Neural crest cell (in vitro differentiated cells): ENCODE measurements around the gene EYS. TPM values are rescaled to one million over a fixed set of nuclear protein-coding genes. Genes with fewer than 3 reads are reported as not detected.

Source experiments
- DNase-seq: peaks from one replicate; pipeline ENCODE4 v3.0.0; 2021; ENCODE audit warnings: low read depth, mixed read lengths, low spot score
- H3K27ac Mint-ChIP-seq: one replicate; pipeline ENCODE4 v1.8.0; 2021; ENCODE audit warnings: mild to moderate bottlenecking, mixed read lengths; ENCODE audit not compliant: unreplicated experiment
- H3K27me3 Mint-ChIP-seq: 2 replicates; pipeline ENCODE4 v1.8.0; 2021; ENCODE audit warnings: low read depth, mild to moderate bottlenecking, mixed read lengths
- H3K36me3 Mint-ChIP-seq: 2 replicates; pipeline ENCODE4 v1.8.0; 2021; ENCODE audit warnings: low read depth, mild to moderate bottlenecking, mixed read lengths
- H3K4me1 Mint-ChIP-seq: 2 replicates; pipeline ENCODE4 v1.8.0; 2021; ENCODE audit warnings: mixed read lengths
- H3K4me3 Mint-ChIP-seq: one replicate; pipeline ENCODE4 v1.8.0; 2021; ENCODE audit warnings: mild to moderate bottlenecking, mixed read lengths
- H3K9me3 Mint-ChIP-seq: 2 replicates; pipeline ENCODE4 v1.8.0; 2021; ENCODE audit warnings: mixed read lengths
- total RNA-seq: library from RNA; stranded (reverse); gene quantifications from 2 replicates; pipeline ENCODE4 v1.2.1, GENCODE V29; 2021
- TF ChIP-seq, protein P1 (sequence below): fragments of 200-600 bp; sonication (generic); conservative IDR thresholded peaks from 2 replicates; pipeline ENCODE4 v1.5.0; 2021; ENCODE audit warnings: antibody characterized with exemption, mild to moderate bottlenecking

Gene EYS
- total RNA-seq, 1 donor from 2014 or later, result 0.40 TPM

DNA sequence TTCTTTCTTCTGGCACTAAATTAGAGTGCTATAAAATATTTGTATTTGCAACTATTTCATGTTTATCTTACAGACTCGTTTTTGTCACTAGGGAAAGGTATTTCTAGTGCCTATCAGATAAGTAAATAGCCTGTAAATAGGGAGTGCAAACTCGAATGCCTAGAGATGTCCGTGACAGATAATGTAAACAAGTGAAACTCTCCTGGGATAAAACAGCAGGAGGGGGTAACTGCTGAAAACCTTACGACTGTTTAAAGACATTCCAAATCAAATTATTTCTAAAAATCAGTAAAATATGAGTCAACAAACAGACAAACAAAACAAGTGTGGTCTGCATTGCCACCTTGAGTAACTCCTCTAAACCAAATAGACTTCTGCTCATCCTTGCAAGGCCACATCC lies 932.1 kb downstream of the EYS start:
- no peak overlapping the region for H3K27ac Mint-ChIP-seq
- no peaks in the 10 kb centered on the region for H3K27me3 Mint-ChIP-seq
- peaks cover 20% of the 10 kb centered on the region for H3K9me3 Mint-ChIP-seq
- TF ChIP-seq, protein P1, sequence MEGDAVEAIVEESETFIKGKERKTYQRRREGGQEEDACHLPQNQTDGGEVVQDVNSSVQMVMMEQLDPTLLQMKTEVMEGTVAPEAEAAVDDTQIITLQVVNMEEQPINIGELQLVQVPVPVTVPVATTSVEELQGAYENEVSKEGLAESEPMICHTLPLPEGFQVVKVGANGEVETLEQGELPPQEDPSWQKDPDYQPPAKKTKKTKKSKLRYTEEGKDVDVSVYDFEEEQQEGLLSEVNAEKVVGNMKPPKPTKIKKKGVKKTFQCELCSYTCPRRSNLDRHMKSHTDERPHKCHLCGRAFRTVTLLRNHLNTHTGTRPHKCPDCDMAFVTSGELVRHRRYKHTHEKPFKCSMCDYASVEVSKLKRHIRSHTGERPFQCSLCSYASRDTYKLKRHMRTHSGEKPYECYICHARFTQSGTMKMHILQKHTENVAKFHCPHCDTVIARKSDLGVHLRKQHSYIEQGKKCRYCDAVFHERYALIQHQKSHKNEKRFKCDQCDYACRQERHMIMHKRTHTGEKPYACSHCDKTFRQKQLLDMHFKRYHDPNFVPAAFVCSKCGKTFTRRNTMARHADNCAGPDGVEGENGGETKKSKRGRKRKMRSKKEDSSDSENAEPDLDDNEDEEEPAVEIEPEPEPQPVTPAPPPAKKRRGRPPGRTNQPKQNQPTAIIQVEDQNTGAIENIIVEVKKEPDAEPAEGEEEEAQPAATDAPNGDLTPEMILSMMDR, result no peak
- no peak for DNase-seq
- H3K4me1 Mint-ChIP-seq, result no peaks in the 10 kb centered on the region
- H3K4me3 Mint-ChIP-seq, result no peak overlapping the region
- H3K36me3 Mint-ChIP-seq, result no peaks in the 10 kb centered on the region

DNA sequence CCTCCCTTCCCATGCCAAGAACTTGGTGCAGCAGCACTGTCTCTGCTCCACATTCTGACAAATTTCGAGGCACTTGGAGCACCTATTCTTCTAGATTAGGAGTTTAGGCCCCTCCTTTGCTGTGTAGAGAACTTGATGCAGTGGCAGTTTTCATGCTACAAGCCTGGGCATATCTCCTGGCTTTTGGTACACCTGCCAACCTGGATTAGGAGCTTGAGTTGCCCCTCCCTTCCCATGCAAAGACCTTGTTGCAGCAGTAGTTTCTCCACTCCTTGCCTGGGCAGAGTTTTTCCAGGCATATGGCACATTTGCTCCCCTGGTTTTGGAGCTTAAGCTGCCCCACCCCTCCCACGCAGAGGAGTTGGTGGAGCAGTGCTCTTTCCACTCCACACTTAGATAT lies 956.1 kb downstream of the EYS start:
- Mint-ChIP-seq H3K36me3 (no peaks in the 10 kb centered on the region), H3K27me3 (no peaks in the 10 kb centered on the region), H3K4me3 (no peak overlapping the region), H3K9me3 (no peaks in the 10 kb centered on the region), H3K4me1 (no peaks in the 10 kb centered on the region), H3K27ac (no peak overlapping the region)
- no peak for DNase-seq
- TF ChIP-seq, protein P1, result no peak

DNA sequence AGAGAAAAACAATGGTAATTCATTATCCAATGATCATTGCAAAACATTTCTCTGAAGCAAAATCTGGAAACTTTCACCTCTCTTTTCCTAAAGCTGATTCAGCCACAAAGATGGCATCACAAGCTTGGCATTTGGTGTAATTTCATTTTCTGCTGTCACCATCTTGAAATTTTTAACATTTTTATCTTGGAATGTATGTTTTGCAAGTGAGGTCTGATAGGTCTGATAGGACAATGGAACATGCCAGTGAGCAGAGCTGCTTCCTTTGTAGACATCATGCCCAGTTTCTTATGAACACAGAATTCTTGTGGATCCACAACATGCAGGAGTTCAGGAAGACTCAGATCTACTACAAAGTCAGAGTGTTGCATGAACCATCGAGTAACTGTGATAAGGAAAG lies 969.6 kb downstream of the EYS start:
- Mint-ChIP-seq H3K27me3 (no peaks in the 10 kb centered on the region), H3K9me3 (no peaks in the 10 kb centered on the region), H3K4me3 (no peak overlapping the region), H3K27ac (no peak overlapping the region), H3K36me3 (no peaks in the 10 kb centered on the region), H3K4me1 (no peaks in the 10 kb centered on the region)
- no peak for DNase-seq
- TF ChIP-seq, protein P1, result no peak

DNA sequence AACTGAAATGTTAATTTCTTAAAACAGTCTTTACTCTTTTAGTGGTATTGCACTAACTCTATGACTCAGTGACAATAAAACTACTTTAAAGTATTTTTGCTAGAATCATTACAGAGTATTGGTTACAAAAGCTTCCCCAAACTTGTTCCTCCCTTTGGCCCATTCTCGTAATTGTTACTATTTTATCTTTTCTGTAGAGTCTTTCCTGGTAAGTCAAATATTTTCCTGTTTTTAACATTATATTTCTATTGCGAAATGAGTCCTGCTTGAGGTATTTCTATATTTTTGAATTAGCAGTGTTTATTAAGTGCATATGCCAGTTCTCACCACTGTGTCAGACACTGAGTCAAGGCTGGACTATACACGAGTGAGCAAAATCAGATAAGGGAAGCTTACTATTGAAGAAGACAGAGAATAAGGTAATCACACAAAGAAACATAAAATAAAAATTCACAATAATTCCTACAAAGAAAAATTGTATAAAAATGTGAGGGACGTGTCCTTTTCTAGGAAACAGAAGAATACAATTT lies 970.5 kb downstream of the EYS start:
- no peaks in the 10 kb centered on the region for H3K36me3 Mint-ChIP-seq
- H3K4me3 Mint-ChIP-seq, result no peak overlapping the region
- peaks cover under 1% of the 10 kb centered on the region for H3K9me3 Mint-ChIP-seq
- no peak for DNase-seq
- H3K27me3 Mint-ChIP-seq, result no peaks in the 10 kb centered on the region
- no peak overlapping the region for H3K27ac Mint-ChIP-seq
- no peaks in the 10 kb centered on the region for H3K4me1 Mint-ChIP-seq
- TF ChIP-seq, protein P1, result no peak

DNA sequence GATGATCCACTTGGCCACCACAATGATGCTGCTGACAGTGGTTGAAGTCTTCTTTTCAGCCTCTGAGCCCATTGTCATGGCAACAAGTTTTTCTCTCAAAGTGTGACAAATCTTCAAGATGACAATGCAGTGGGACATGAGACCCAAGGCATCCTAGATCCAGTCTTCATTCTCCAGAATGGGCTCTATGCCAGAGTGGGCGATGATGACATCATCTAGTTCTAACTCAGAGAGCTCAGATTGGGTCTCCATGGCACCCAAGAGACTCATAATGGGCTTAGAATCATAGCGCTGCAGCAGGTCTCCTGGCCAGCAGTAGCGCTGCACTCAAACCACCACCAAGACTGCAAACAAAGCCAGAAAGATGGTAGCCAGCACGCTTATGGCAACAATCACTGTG lies 973.6 kb downstream of the EYS start:
- Mint-ChIP-seq H3K9me3 (peaks cover 5% of the 10 kb centered on the region), H3K27ac (no peak overlapping the region), H3K4me3 (no peak overlapping the region), H3K4me1 (no peaks in the 10 kb centered on the region), H3K36me3 (no peaks in the 10 kb centered on the region), H3K27me3 (no peaks in the 10 kb centered on the region)
- no peak for DNase-seq
- TF ChIP-seq, protein P1, result no peak

DNA sequence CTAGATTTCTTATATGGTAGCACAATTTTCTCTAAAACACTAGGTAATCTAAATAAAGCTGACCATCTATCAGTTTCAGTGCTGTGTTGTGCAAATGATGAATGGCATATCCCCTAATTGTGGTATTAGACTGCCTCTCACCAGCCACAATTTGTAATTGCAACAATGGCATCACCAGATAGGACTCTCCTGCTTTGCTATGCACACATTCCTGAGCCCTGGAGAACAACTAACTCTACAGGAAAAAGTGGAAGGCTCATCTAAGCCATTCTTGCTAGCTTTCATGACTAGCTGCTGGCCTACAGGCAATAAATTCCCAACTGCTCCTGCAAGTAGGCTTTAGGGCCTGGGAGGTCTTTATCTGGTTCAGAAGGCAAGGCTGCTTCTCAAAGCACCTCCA lies 974.1 kb downstream of the EYS start:
- Mint-ChIP-seq H3K36me3 (no peaks in the 10 kb centered on the region), H3K4me3 (no peak overlapping the region), H3K9me3 (peaks cover 5% of the 10 kb centered on the region), H3K27ac (no peak overlapping the region), H3K27me3 (no peaks in the 10 kb centered on the region), H3K4me1 (no peaks in the 10 kb centered on the region)
- DNase-seq, result no peak
- TF ChIP-seq, protein P1, result no peak
